OCI-LY1 (cell line): ENCODE data around the gene LRP1.

Experiments
- H2AFZ ChIP-seq: fragments of 200-600 bp; sonication (generic), shearing (Covaris generic); 2 replicates; pipeline ENCODE4 v1.6.0; 2014; ENCODE audit warnings: antibody characterized with exemption, mild to moderate bottlenecking, low read length
- H3F3A ChIP-seq: fragments of 200-600 bp; sonication (generic), shearing (Covaris generic); 2 replicates; pipeline ENCODE4 v1.6.0; 2014; ENCODE audit warnings: mild to moderate bottlenecking, antibody characterized with exemption, low read length, moderate library complexity; ENCODE audit not compliant: insufficient read depth
- H3K27ac ChIP-seq: fragments of 200-600 bp; sonication (generic); 2 replicates; pipeline ENCODE4 v1.5.1; 2014; ENCODE audit warnings: low read length, mixed run types, mild to moderate bottlenecking, low read depth; ENCODE audit not compliant: poor library complexity, severe bottlenecking
- H3K27me3 ChIP-seq: fragments of 200-600 bp; sonication (generic); 2 replicates; pipeline ENCODE4 v1.6.0; 2014; ENCODE audit warnings: antibody characterized with exemption, mild to moderate bottlenecking, low read length, moderate library complexity; ENCODE audit not compliant: insufficient read depth
- H3K36me3 ChIP-seq: fragments of 200-600 bp; sonication (generic); 2 replicates; pipeline ENCODE4 v1.6.1; 2014; ENCODE audit warnings: mild to moderate bottlenecking, antibody characterized with exemption, low read length, moderate library complexity, mixed read lengths; ENCODE audit not compliant: insufficient read depth
- H3K4me1 ChIP-seq: fragments of 200-600 bp; sonication (generic); 2 replicates; pipeline ENCODE4 v1.5.1; 2014; ENCODE audit warnings: mild to moderate bottlenecking, low read length, moderate library complexity; ENCODE audit not compliant: insufficient read depth, severe bottlenecking
- H3K4me2 ChIP-seq: fragments of 200-600 bp; sonication (generic), shearing (Covaris generic); 2 replicates; pipeline ENCODE4 v1.6.1; 2014; ENCODE audit warnings: low read length
- H3K4me3 ChIP-seq: fragments of 200-600 bp; sonication (generic); 2 replicates; pipeline ENCODE4 v1.5.1; 2014; ENCODE audit warnings: low read length, low read depth, mild to moderate bottlenecking, mixed read lengths; ENCODE audit not compliant: poor library complexity, severe bottlenecking
- H3K79me2 ChIP-seq: fragments of 200-600 bp; shearing (Covaris generic); 2 replicates; pipeline ENCODE4 v1.6.1; 2016; ENCODE audit warnings: mixed run types, low read length, mixed read lengths; ENCODE audit not compliant: insufficient read depth
- H3K9ac ChIP-seq: fragments of 200-600 bp; sonication (generic), shearing (Covaris generic); 2 replicates; pipeline ENCODE4 v1.6.1; 2014; ENCODE audit warnings: mild to moderate bottlenecking, low read length, mixed read lengths
- H3K9me2 ChIP-seq: fragments of 200-600 bp; sonication (generic), shearing (Covaris generic); 2 replicates; pipeline ENCODE4 v1.6.1; 2014; ENCODE audit warnings: low read depth, mild to moderate bottlenecking, low read length, mixed read lengths
- H3K9me3 ChIP-seq: fragments of 200-600 bp; shearing (Covaris generic); 2 replicates; pipeline ENCODE4 v1.6.1; 2014; ENCODE audit warnings: low read length, mixed read lengths
- H4K20me1 ChIP-seq: fragments of 200-600 bp; sonication (generic), shearing (Covaris generic); 2 replicates; pipeline ENCODE4 v1.6.0; 2016; ENCODE audit warnings: mild to moderate bottlenecking, low read length; ENCODE audit not compliant: insufficient read depth
- CTCF ChIP-seq: fragments of 200-600 bp; sonication (generic), shearing (Covaris generic); IDR thresholded peaks from 2 replicates; pipeline ENCODE4 v1.5.1; 2017; ENCODE audit warnings: mild to moderate bottlenecking, antibody characterized with exemption, low read length, moderate library complexity, mixed read lengths
- EZH2 ChIP-seq: fragments of 200-600 bp; sonication (generic), shearing (Covaris generic); IDR thresholded peaks from 2 replicates; pipeline ENCODE4 v1.8.0; 2017; ENCODE audit warnings: borderline replicate concordance, mixed run types, mild to moderate bottlenecking, antibody characterized with exemption, low read length, moderate library complexity, mixed read lengths

LRP1 gene

GRCh38 chr12:57204454-57204853, 76.2 kb downstream of the LRP1 start:
- no peak overlapping the region for H3K4me2 ChIP-seq
- H3K36me3 ChIP-seq, result no peaks in the 10 kb centered on the region
- H3K9me2 ChIP-seq, result no peaks in the 10 kb centered on the region
- H2AFZ ChIP-seq, result no peak overlapping the region
- H3K27me3 ChIP-seq, result peaks cover 22% of the 10 kb centered on the region; the same call in 1 of the 2 replicates
- no peaks in the 10 kb centered on the region for H3K79me2 ChIP-seq
- H3K9ac ChIP-seq, result no peak overlapping the region
- H3K4me3 ChIP-seq, result no peak overlapping the region
- no peaks in the 10 kb centered on the region for H3K4me1 ChIP-seq
- H3K9me3 ChIP-seq, result no peaks in the 10 kb centered on the region
- no peak overlapping the region for H3K27ac ChIP-seq
- TF ChIP-seq CTCF, result no peak
- TF ChIP-seq EZH2, result no peak
- no peaks in the 10 kb centered on the region for H4K20me1 ChIP-seq
- H3F3A ChIP-seq, result no peaks in the 10 kb centered on the region

GRCh38 chr12:57205186-57205585, 76.9 kb downstream of the LRP1 start:
- Histone ChIP-seq H2AFZ (no peak overlapping the region), H3K36me3 (no peaks in the 10 kb centered on the region), H4K20me1 (no peaks in the 10 kb centered on the region), H3K4me1 (peaks cover 2% of the 10 kb centered on the region), H3K4me2 (no peak overlapping the region), H3F3A (no peaks in the 10 kb centered on the region), H3K9ac (no peak overlapping the region), H3K9me2 (no peaks in the 10 kb centered on the region), H3K27ac (no peak overlapping the region), H3K79me2 (no peaks in the 10 kb centered on the region), H3K9me3 (no peaks in the 10 kb centered on the region), H3K27me3 (peaks cover 16% of the 10 kb centered on the region; the same call in 1 of the 2 replicates), H3K4me3 (no peak overlapping the region)
- TF ChIP-seq EZH2 (no peak), CTCF (no peak)

- Histone ChIP-seq H3K4me2 (no peak overlapping the region), H3K27ac (no peak overlapping the region), H3K9me3 (no peaks in the 10 kb centered on the region), H2AFZ (no peak overlapping the region), H3K27me3 (peaks cover 16% of the 10 kb centered on the region; the same call in 1 of the 2 replicates), H3K9me2 (no peaks in the 10 kb centered on the region), H3K4me1 (peaks cover 9% of the 10 kb centered on the region), H3K4me3 (no peak overlapping the region), H3K36me3 (no peaks in the 10 kb centered on the region), H3K9ac (no peak overlapping the region), H3F3A (no peaks in the 10 kb centered on the region), H4K20me1 (no peaks in the 10 kb centered on the region), H3K79me2 (no peaks in the 10 kb centered on the region)
- TF ChIP-seq EZH2 (no peak), CTCF (no peak)
These were observed 77.6 kb downstream of the LRP1 start for GRCh38 chr12:57205931-57206330.
